ENCODE results near the gene PRLH. TPM values are rescaled to one million over a fixed set of nuclear protein-coding genes. Genes with fewer than 3 reads are reported as not detected.

PRLH gene
- total RNA-seq, 1 experiment from 2014 or later, result not detected

DNA sequence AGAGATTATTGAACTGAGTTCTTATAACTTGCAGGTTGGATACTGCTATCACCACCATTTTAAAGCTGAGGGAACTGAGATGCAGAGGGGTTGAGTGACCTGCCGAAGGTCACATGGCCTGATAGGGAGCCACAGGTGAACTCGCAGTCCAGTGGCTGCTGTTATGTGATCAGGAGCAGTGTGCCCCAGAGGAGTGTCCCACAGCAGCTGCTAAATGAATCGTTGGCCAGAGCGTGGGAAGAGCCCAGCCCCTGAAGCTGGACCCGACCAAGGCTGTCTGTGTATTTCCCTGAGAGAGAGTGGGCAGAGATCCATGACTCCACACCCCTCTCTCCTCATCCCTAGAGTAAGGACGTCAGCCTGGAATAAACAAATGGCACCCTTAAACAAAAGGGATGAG lies 26.7 kb upstream of the PRLH start:
- no peak for DNase-seq (ENCODE audit: low read depth)

DNA sequence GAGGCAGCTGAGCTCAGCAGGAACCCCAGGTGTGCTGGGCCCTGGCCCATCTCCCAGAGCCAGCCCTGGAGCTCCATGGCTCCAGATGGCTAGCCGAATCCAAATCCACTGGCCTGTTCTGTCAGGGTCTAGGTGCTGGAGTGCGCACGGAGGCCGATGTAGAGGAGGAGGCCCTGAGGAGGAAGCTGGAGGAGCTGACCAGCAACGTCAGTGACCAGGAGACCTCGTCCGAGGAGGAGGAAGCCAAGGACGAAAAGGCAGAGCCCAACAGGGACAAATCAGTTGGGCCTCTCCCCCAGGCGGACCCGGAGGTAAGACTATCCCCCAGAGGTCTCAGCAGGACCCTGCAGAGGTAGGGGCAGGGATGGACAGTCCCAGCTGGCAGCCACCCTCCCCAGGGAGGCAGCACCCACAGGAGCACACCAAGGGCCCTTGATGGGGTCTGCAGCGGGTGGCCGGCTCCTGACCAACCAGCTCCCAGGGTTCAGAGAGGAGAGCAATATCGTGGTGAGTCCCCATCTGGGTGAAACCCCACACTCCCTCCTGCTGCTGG lies 26.1 kb upstream of the PRLH start:
- no peak for DNase-seq (ENCODE audit: low read depth)

DNA sequence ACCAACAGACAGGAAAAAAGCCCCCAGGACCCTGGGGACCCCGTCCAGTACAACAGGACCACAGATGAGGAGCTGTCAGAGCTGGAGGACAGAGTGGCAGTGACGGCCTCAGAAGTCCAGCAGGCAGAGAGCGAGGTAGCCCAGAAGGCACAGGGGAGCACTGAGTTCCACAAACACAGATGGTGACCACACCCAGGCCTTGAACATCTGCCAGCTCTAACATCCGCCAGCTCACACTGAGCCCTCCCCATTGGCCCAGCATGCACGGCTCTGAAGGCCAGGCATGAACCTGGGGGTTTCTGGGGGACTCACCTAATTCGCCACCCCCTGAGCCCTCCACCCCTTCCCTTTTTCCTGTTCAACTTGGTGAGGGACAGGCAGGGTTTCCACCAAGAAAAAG lies 25.6 kb upstream of the PRLH start:
- peak; percentile 9 for DNase-seq (ENCODE audit: low read depth)

DNA sequence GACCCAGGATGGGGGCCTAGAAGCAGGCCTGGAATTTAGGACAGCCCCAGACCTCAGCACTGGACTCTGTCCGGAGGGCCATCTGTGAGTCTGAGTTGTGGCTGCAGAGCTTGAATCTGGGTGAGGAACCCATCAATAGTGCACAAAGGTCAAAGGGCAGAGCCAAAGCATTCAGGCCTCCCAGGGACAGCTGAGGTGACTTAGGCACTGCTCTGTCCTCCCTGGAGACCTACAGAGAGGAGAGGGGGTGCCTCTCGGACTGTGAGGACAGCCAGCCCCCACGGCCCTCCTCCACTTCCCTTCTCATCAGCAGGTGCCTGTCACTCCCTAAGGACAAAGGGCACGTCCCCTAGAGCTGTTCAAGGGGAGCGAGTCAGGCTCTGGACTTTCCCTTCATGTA lies 25.1 kb upstream of the PRLH start:
- DNase-seq (ENCODE audit: low read depth), result no peak

DNA sequence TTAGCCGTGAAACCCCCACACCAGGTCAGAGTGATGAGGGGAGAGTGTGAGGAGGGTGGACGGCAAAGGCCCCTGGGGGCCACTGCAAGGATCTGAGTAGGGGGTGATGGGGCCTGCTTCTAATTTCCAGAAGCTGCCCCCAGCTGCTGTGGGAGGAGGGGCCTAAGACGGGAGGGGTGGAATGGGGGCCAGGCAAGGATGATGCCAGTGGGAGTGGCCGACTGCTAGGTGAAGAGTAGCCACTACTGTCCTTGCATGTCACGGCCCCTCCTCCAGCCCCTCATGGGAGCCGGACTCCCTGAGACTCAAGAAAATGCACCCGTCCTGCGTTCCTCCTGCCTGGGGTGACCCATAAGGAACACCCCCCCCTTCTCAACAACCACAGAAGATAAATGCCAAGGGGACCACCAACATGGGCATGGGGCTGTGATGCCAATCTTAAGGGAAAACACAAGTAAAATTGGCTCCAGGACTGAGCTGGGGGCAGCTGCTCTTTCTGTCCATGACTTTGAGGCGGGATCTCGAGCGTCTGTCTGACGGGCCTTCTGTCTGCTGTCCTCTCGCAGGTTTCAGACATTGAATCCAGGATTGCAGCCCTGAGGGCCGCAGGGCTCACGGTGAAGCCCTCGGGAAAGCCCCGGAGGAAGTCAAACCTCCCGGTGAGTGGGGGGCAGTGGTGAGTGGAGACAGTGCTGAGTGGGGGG lies 24.2 kb upstream of the PRLH start:
- DNase-seq (ENCODE audit: low read depth), result no peak

DNA sequence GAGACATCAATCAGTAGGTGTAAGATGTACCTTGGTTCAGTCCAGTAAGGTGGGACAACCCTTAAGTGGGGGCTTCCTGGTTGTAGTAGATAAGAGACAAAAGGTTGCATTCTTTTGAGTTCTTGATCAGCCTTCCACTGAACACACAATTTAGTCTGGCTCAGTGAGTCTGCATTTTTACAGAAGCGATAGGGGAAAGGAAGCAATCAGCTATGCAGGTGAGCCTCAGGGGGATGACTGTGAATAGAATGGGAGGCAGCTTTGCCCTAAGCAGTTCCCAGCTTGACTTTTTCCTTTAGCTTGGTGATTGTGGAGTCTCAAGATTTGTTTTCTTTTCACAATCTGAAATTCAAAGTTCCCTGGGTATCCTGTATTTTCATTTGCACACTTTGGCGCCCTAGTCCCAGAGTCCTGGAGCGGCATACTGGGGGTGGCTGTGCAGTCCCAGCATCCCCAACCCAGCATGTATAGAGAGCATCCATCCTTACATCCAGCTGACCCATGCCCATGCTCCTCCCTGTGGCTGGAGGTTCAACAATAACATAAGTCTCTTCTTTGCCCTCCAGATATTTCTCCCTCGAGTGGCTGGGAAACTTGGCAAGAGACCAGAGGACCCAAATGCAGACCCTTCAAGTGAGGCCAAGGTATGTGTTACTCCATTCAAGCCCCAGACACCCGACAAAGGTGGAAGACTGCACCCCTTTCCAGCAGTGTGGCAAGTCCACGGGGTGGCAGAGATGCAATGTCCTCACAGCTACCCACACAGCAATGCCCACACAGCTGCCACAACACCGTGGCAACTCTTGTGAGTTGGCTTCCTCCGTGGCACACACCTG lies 20.1 kb upstream of the PRLH start:
- DNase-seq (ENCODE audit: low read depth), result no peak

DNA sequence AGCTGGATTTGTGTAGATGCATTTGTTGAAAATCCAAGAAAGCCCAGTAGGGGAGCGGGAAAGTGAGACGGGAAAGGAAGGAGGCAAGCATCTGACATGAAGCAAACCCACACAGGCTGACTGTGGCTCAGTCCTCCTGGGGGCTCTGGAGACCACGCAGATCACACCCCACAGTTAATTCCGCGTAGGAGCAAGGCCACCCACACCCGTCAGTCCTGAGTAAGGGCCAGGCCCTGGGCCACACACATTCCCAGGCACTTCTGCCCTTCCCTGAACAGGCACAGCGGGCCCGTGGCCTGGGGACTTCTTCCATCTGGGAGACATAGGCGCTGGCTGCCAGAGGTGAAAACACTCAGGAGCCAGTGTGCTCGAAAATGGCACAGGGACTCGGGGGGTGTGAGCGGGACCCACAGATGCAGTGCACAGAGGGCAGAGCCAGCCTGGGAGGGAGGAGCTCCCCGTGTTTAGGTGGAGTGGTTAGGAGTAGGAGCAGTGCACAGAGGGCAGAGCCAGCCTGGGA lies 19.4 kb upstream of the PRLH start:
- no peak for DNase-seq (ENCODE audit: low read depth)

DNA sequence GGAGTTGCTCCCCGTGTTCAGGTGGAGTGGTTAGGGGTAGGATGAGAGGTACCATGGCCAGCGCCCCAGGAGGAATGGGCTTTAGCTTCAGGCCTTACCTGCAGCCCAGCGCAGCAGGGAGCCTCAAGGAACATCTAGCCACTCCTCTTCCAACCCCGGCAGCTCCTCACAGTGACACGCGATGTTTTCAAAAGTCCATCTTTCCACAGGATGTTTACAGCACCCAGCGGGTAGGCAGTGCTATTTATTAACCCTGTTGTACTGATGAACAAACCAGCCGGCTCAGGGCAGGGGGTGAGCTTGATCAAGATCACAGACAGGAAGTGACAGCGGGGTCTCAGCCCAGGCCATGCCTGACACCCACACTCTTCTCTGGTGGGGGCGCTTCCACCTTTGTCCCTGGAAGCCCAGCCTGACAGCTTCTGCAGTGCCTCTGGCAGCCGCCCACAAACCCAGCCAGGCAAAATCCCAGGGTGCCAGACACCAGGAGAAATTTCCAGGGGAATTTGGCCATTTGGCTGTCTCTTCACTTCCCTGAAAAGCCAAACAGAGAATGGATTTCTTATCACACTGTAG lies 18.4 kb upstream of the PRLH start:
- no peak for DNase-seq (ENCODE audit: low read depth)

DNA sequence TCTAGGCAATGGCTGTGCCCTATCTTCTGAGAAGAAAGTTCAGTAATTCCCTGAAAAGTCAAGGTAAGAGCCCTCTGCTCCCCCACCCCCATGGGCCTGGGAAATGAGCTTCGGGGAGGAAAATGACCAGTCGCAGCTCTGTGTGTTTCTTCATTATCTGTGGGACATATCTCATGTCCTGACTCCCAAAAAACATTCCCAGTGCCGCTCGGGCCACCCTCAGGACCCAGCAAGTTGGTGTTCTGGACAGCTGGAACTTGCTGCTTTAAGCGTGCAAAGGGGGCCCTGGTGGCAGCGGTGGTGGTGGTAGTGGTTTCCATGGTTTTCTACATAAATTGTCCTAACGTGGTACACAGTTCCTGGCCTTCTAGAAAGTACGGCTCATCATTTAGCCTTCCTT lies 17.2 kb upstream of the PRLH start:
- no peak for DNase-seq (ENCODE audit: low read depth)

DNA sequence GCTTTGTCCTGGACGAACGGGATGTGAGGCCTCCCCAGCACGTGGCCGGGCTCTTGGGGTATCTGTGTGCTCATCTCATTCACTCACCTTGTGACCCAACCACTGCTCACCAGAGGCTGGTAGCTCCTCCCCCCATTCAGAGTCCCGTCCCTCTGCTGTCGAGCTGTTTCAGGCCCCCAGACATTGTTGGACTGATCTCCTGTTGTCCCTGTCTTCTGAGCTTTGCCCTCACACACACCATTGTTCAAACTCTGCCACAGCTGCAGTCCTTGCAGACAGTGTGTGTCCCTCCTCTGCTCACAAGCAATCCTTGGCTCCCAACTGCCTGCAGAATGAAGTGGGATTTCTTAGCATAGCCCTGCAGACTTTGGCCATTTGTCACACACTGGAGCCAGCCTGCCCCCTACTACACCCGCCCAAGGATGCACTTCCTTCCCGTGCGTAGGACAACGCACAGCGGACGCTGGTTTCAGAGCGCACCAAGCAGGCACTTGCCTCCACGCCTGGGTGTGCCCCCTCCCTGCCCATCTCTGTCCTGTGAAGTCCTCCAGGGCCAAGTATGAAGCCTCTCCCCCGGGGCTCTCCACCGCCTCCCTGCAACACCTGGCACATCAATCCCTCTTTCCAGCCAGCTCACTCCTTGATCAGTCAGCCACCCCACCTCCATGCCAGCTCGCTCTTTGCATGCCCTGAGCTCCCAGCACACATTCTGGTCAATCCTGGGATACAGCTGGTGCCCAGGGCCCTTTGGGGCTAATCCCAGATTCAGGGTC lies 16.5 kb upstream of the PRLH start:
- DNase-seq (ENCODE audit: low read depth), result no peak

DNA sequence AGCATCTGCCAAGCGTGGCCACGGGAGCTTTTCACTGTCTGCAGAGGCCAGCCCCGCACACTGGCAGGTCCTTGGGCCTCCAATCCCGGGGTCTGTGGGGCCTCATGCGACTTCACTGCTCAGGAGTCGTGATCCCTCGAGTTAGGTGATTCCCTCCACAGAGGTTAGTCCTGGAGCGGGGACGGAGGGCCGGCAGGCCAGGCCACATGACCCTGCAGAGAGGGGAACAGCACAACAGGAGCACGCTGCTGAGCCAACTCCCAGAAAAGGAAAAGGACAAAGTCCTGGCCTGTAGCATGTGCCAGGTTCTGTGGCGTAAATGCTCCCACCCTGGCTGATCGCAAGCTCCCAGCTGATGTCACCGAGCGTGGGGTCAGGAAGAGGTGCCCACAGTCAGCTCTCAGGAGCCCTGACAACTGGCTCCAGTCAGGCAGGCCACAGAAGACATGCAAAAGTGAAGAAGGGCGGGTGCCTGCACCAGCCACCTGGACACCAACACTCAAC lies 15.3 kb upstream of the PRLH start:
- DNase-seq (ENCODE audit: low read depth), result no peak

DNA sequence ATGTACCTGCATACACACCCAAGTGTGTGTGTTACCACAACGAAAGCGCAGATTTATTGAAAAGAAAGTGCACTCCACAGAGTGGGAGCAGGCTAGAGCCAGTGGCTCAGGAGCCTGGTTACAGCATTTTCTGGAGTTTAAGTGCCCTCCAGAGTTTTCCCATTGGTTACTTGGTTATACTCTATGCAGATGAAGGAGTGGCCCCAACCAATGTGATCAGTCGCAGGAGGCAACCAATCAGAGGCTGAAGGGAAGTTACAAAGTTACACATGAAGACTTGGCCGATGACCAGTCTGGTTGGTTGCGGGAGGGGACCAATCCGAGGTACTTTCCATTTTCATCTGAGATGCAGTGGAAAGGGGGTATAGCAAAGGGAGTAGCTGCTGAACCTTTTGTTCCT lies 13.5 kb upstream of the PRLH start:
- DNase-seq (ENCODE audit: low read depth), result no peak

DNA sequence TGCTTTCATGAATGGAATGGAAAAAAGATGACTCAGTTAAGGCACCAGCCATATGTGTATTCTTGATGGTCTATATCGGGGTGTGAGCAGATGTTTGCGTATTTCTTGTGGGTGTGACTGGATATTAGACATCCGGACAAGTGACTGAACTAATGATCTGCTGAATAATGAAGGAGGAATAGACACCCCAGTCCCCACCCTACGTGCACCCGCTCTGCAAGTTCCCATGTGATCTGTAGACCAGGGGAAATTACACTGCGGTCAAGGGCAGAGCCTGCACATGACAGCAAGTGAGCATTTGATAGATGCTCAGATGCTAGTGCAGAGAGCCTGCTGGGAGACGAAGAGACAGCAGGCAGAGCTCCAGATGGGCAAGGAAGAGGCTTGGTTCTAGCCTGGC lies 12.4 kb upstream of the PRLH start:
- no peak for DNase-seq (ENCODE audit: low read depth)

DNA sequence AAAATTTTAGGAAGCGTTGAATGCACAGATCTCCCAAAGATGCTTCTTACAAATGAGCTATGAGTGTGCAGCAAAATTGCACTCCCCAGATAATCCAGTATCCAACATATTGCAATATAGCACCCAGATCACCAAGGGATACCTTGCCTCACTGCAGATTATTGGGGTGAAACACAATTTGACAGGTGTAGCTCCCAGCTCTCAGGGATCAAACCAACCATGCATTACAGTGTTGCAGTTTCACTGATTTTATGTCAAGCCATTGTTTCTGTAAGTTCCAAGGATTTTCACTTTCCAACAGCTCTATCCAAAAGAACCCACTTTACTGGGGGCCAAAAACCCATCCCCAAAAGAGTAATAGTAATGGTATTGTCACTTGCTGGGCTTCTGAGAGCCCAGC lies 10.8 kb upstream of the PRLH start:
- DNase-seq (ENCODE audit: low read depth), result no peak

DNA sequence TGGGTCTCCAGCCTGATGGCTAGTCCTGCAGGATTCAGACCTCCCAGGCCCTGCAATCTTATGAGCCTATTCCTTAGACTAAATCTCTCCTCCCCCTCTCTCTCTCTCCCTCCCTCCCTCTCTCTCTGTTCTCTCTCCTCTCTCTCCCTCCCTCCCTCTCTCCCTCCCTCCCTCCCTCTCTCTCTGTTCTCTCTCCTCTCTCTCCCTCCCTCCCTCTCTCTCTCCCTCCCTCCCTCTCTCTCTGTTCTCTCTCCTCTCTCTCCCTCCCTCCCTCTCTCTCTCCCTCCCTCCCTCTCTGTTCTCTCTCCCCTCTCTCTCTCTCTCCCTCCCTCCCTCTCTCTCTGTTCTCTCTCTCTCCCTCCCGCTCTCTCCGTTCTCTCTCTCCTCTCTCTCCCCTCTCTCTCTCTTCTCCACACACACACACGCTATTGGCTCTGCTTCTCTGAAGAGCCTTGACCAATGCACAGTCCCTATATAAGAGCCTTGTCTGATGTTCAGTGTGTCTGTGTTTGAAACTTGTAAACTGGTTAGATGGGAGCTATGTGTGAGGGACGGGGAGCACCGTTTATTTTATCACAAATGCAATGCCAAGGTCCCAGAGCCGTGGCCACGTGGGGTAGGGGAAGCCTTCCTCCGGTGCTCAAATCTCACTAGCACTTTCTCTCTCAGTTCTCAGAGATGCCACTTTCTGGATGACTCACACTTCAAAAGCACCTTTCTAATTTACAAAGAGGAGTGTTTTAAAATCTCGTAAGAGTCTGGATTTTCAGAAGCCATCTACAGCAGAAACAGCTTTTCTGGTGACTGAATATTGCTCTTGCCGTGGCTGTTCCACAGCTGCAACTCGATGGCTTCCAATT lies 9.4 kb upstream of the PRLH start:
- no peak for DNase-seq (ENCODE audit: low read depth)

DNA sequence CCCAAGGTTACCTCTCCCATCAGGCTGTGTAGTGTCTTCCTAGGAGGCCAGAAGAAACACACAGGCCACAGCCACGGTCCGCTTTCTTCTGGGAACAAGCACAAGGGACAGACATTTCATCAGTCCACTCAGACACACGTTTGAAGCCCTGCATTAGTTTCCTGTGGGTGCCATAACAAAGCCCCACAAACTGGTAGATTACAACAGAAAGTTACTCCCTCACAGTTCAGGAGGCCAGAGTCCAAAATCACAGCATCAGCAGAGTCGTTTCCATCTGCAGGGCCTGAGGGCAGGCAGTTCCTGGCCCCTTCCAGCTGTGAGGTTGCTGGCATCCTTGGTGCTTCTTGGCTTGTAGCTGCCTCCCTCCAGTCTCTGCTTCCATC lies 8.8 kb upstream of the PRLH start:
- no peak for DNase-seq (ENCODE audit: low read depth)

DNA sequence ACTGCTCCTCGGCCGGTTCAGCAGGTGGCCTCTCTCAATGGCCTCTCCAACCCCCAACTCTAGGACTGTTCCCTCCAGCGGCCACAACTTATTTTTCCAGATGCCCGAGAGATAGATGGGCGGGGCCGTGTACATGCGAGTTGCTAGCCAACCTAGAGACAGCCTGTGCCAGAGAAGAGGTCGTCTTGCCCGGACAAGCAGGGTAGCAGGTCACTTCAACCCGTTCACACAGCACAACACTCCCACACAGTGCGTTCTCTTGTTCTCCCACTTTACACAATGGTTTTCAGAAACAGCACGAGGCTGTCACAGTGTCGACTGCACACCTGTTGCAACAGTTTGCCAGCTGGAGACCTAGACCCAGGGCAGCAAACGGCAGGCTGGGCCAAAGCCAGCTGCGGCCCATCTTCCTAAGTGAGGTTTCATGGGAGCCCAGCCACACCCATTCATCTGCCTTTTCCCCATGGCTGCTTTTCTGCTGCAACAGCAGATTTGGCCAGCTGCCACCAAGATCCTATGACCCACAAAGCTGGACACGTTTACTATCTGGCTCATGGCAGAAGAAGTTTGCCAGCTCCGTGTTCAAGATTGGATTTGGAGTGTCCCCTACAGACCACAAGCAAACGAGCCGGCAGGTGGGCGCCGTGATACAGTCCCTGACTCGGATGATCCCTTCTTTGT lies 7.3 kb upstream of the PRLH start:
- DNase-seq (ENCODE audit: low read depth), result peak; percentile 56

DNA sequence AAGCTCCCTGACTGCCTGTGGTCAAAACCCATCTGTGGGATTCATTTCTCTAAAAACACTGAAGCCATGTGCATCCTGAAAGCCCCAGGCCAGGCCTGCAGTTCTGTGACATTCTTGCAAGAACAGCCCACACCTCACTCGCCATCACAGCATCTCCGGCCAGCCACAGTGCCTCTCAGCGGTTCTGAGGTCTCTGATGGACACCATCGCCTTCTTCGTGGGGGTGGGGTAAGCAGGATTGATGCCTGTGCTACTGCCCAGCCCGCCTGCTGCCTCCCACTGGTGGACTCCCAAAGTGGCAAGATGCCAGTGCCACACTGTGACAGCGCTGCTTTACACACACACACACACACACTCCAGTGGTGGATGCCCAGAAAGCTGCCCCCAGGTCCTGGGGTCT lies 5.2 kb upstream of the PRLH start:
- DNase-seq (ENCODE audit: low read depth), result no peak

DNA sequence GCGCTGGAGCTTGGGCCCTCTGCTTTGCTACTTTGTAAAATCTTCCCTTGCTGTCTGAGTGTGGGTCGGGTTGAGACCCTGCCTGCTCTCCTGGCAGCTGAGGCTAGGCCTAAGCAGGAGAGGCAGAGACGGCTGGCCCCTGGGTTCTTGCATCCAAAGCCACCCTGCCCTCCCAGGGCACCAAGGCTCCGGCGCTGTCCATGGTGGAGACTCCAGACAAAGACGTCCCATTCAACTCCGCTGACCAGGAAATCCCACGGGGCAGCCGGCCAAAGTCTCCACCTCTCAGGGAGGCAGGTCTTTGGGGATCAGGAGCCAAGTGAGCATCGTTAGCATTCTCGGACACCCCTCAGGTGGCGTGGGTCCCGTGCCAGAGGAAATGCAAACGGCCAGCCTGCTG lies 2.6 kb upstream of the PRLH start:
- peak; percentile 29 for DNase-seq (ENCODE audit: low read depth)

DNA sequence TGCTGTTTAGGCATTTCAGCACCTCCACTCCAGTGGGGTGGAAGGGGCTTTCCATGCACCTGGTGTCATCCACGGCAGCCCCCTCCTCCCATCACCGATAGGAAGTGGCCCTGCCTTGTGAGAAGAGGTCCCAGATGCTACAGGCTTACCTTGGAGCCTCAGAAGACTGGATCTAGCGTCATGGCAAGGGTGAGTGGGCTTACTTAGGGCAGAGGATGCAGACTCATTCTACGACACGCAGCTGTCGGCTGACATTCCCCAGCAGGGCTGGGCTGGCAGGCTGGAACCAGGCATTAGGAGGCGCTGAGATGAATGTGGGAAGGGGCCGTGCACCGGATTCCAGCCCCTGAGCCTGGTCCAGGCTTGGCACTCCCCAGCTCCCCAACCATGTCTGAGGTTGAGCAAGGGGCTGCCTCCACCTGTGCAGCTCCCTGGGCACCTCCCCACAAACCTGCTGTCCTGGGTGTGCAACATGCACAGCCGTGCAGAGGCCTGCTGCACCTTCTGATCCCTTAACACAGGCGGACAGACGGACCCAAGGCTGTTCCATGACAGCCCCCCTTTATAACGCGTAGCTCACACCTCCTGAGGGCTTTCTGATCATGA lies 1.7 kb upstream of the PRLH start:
- no peak for DNase-seq (ENCODE audit: low read depth)
